T-cell (primary cell): ENCODE data around the gene TMEM234. TPM values are rescaled to one million over a fixed set of nuclear protein-coding genes. Genes with fewer than 3 reads are reported as not detected.

Experiments used
- ATAC-seq, 4 experiments: fragments of 200-7000 bp in 3 of 4; fragments of 150-1000 bp in 1 of 4; cut with Tn5 transposase; replicated peaks in 1 of 4; 1 replicate in 3 of 4; 2 replicates in 1 of 4; pipeline ENCODE4 v1.10.0; 2021; ENCODE audit warnings: moderate library complexity in 3 of 4, mild to moderate bottlenecking in 2 of 4, moderate number of reproducible peaks in 1 of 4
- CTCF ChIA-PET, 2 donors: fragments of 300-600 bp; sonication (Branson Sonifier 250); formaldehyde crosslinking; loops; one replicate each; lab custom pipeline; 2022; ENCODE audit warnings: antibody characterized with exemption in 2 of 2; lab: Charles Lee
- POLR2A ChIA-PET, 2 donors: fragments of 300-600 bp; sonication (Branson Sonifier 250); formaldehyde crosslinking; loops; one replicate each; lab custom pipeline; 2022; ENCODE audit warnings: antibody characterized with exemption in 2 of 2; lab: Charles Lee
- DNase-seq, 35 experiments: peaks; one replicate each; pipeline versions ENCODE4 v3.0.0 to v3.0.0-alpha.2; 2013 to 2023
- H3K27ac ChIP-seq: one replicate; pipeline ENCODE4 v1.5.1; 2013; ENCODE audit warnings: low read length
- H3K27me3 ChIP-seq, 2 experiments: replicated peaks in 1 of 2; 1 replicate in 1 of 2; 2 replicates in 1 of 2; pipeline versions ENCODE4 v1.6.1 to v1.7.0; 2013; ENCODE audit warnings: low read length in 1 of 2, mixed read lengths in 1 of 2; ENCODE audit not compliant: control insufficient read depth in 2 of 2, insufficient read depth in 2 of 2; ENCODE audit errors: extremely low read depth in 1 of 2
- H3K36me3 ChIP-seq, 2 donors: 1 replicate in 1 of 2; 2 replicates in 1 of 2; pipeline versions ENCODE4 v1.6.1 to v1.7.0; 2013; ENCODE audit warnings: low read length in 1 of 2; ENCODE audit not compliant: control insufficient read depth in 2 of 2, insufficient read depth in 1 of 2; ENCODE audit errors: extremely low read depth in 1 of 2
- H3K4me1 ChIP-seq, 2 experiments: 1 replicate in 1 of 2; 2 replicates in 1 of 2; pipeline versions ENCODE4 v1.6.1 to v1.7.0; 2013; ENCODE audit warnings: low read length in 2 of 2, mixed read lengths in 1 of 2; ENCODE audit not compliant: insufficient read depth in 2 of 2, control insufficient read depth in 1 of 2; ENCODE audit errors: extremely low read depth in 1 of 2
- H3K4me3 ChIP-seq, 2 donors: 1 replicate in 1 of 2; 2 replicates in 1 of 2; pipeline versions ENCODE4 v1.5.1 to v1.7.0; 2013; ENCODE audit warnings: mild to moderate bottlenecking in 2 of 2, low read length in 1 of 2, moderate library complexity in 1 of 2; ENCODE audit not compliant: control insufficient read depth in 1 of 2; ENCODE audit errors: extremely low read depth in 1 of 2
- H3K9me3 ChIP-seq: 2 replicates; pipeline ENCODE4 v1.7.0; 2013
- H3K27ac Mint-ChIP-seq, 2 donors: one replicate each; pipeline ENCODE4 v1.8.0; 2020 to 2021; ENCODE audit warnings: mild to moderate bottlenecking in 2 of 2, mixed read lengths in 2 of 2
- H3K27me3 Mint-ChIP-seq, 2 donors: one replicate each; pipeline ENCODE4 v1.8.0; 2021 to 2022; ENCODE audit warnings: mixed read lengths in 2 of 2
- H3K36me3 Mint-ChIP-seq: one replicate; pipeline ENCODE4 v1.8.0; 2021; ENCODE audit warnings: mixed read lengths
- H3K4me1 Mint-ChIP-seq, 3 donors: one replicate each; pipeline ENCODE4 v1.8.0; 2020 to 2022; ENCODE audit warnings: mixed read lengths in 3 of 3, mild to moderate bottlenecking in 1 of 3
- H3K4me3 Mint-ChIP-seq, 3 donors: one replicate each; pipeline ENCODE4 v1.8.0; 2020 to 2022; ENCODE audit warnings: mild to moderate bottlenecking in 3 of 3, mixed read lengths in 3 of 3, moderate library complexity in 3 of 3
- H3K9me3 Mint-ChIP-seq, 3 donors: one replicate each; pipeline ENCODE4 v1.8.0; 2020 to 2022; ENCODE audit warnings: mixed read lengths in 3 of 3
- WGBS: methylation state at CpG from one replicate; pipeline ENCODE4 v1.1.5; 2013; ENCODE audit warnings: missing lambda C conversion rate; ENCODE audit not compliant: insufficient coverage; 5-methylcytosine and 5-hydroxymethylcytosine counted together
- total RNA-seq, 35 experiments: library from RNA in 6 of 35; stranded (reverse) in 6 of 35; fragments of 120-200 nt in 1 of 35; gene quantifications; one replicate each; pipeline versions ENCODE4 v1.2.1 to v1.2.4 and lab custom pipeline; 2013 to 2026

TMEM234 gene
- total RNA-seq, 5 donors from 2014 or later (not counting 1 experiment from before 2014, with no cell fraction given): 14.0 to 29.6 (median 26.0) TPM

DNA sequence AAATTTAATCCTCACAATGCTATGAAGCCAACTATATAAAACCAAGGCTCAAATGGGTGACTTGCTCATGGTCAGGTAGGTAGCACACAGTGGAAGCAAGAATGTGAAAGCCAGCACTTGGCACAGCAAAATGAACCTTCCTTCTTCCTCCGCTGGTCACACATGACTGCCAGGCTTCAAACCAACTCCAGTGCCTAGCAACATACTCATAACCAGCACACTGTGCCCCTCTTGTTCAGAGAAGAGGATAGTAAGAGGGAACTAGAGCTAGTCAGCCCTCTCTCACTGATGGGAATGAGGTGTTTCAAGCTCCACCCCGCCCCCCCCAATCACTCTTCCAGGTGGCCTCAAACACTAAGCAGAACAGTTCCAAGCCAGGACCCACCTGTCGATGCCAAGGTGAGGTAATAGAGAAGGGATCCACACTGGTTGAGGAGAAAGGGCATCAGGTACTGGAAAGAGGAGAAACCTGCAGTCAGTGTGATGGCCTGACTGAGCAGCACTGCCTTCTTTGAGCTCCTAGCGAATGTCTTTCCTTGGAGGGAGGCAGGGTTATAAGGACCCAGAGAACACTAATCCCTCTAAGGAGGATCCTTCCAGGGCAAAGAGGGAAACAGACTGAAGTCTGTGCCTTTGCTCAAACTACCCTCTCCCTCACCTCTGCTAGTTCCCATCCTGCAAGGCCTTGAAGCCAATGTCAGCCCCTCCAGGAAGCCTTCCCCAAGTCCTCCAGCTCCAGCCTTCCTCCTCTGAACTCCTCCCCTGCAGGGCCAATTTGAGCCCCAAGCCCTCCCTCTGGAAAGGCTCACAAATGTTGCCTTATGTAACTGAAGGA is 1.2 kb downstream of the TMEM234 start:
- no peaks in the 10 kb centered on the region for H3K27me3 Mint-ChIP-seq
- H3K36me3 Mint-ChIP-seq: peaks cover 27% of the 10 kb centered on the region
- peak overlapping the region; percentile 27 to 97 for H3K27ac Mint-ChIP-seq
- ChIA-PET POLR2A (no interaction called here), CTCF (interaction anchor here (0.5 to 0.8 kb wide), 3 partner anchors 11 to 112 kb away, joined by 3 to 4 read pairs (median 3); no protein-coding TSS in a partner anchor)
- Histone ChIP-seq H3K9me3 (no peaks in the 10 kb centered on the region), H3K27me3 (no peaks in the 10 kb centered on the region), H3K36me3 (peaks cover 15 to 39% of the 10 kb centered on the region in 2 donors), H3K4me3 (peak overlapping the region; percentile 25 to 98), H3K4me1 (peaks cover 26 to 42% of the 10 kb centered on the region in 2 experiments), H3K27ac (no peak overlapping the region)
- H3K4me1 Mint-ChIP-seq: peaks cover 33 to 59% (median 47%) of the 10 kb centered on the region in 3 donors
- no peaks in the 10 kb centered on the region for H3K9me3 Mint-ChIP-seq
- no peak for DNase-seq
- ATAC-seq: no peak
- WGBS: 100% methylated on average over 1 of the region's 4 CpGs
- peak overlapping the region; percentile 90 to 96 (median 94) for H3K4me3 Mint-ChIP-seq

DNA sequence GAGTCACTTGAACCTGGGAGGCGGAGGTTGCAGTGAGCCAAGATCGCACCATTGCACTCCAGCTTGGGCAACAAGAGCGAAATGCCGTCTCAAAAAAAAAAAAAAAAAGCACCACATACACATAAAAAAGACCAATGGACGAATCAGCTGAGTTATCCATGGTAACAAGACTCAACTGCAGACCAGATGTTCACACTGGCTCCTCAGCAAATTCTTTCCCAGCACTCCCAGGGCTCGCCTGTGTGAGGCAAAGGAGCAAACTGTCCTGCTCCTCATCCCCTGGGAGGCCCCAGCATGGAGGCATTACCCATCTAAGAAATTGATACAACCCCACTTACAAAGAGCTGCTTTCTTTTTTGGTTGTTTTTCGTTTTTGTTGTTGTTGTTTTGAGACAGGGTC is 3.1 kb downstream of the TMEM234 start:
- POLR2A ChIA-PET: no interaction called here
- Histone ChIP-seq H3K27ac (no peak overlapping the region), H3K36me3 (peaks cover 8 to 42% of the 10 kb centered on the region in 2 donors), H3K9me3 (no peaks in the 10 kb centered on the region), H3K4me3 (no peak overlapping the region), H3K4me1 (peaks cover 27 to 47% of the 10 kb centered on the region in 2 experiments), H3K27me3 (no peaks in the 10 kb centered on the region)
- H3K27ac Mint-ChIP-seq: no peak overlapping the region
- CTCF ChIA-PET: interaction anchor here in 1 of 2 donors (0.7 kb wide), 1 partner anchor 383 kb away, joined by 4 read pairs; no protein-coding TSS in a partner anchor
- WGBS: 43% methylated on average over 1 of the region's 7 CpGs
- H3K4me3 Mint-ChIP-seq: no peak overlapping the region
- no peaks in the 10 kb centered on the region for H3K9me3 Mint-ChIP-seq
- no peak for DNase-seq
- ATAC-seq: no peak
- peaks cover 22% of the 10 kb centered on the region for H3K36me3 Mint-ChIP-seq
- peaks cover 38 to 57% (median 47%) of the 10 kb centered on the region in 3 donors for H3K4me1 Mint-ChIP-seq
- H3K27me3 Mint-ChIP-seq: no peaks in the 10 kb centered on the region

GRCh38 chr1:32216566-32216965 is 5.6 kb downstream of the TMEM234 start:
- ChIA-PET CTCF (interaction anchor here (0.5 to 2.7 kb wide), 18 partner anchors 9 to 179 kb away, joined by 3 to 17 read pairs (median 4); partner anchors contain the start of genes HDAC1 (in 1 of the 2), IQCC (in 1 of the 2) and MARCKSL1 (in 1 of the 2)), POLR2A (interaction anchor here in 1 of 2 donors (0.9 kb wide), 1 partner anchor 105 kb away, joined by 4 read pairs; no protein-coding TSS in a partner anchor)
- no peak overlapping the region for H3K27ac ChIP-seq
- H3K27me3 ChIP-seq: no peaks in the 10 kb centered on the region
- H3K4me1 Mint-ChIP-seq: peaks cover 23 to 34% (median 29%) of the 10 kb centered on the region in 3 donors
- ATAC-seq: no peak
- H3K36me3 ChIP-seq: peaks cover 5 to 36% of the 10 kb centered on the region in 2 donors
- WGBS: 100% methylated on average over 2 of the region's 5 CpGs
- H3K36me3 Mint-ChIP-seq: peaks cover 20% of the 10 kb centered on the region
- no peaks in the 10 kb centered on the region for H3K27me3 Mint-ChIP-seq
- H3K9me3 Mint-ChIP-seq: no peaks in the 10 kb centered on the region
- H3K4me3 Mint-ChIP-seq: peak overlapping the region in 1 of 3 donors; percentile 27
- no peaks in the 10 kb centered on the region for H3K9me3 ChIP-seq
- peak overlapping the region; percentile 55 to 71 for H3K27ac Mint-ChIP-seq
- peaks cover 13 to 26% of the 10 kb centered on the region in 2 experiments for H3K4me1 ChIP-seq
- no peak overlapping the region for H3K4me3 ChIP-seq
- no peak for DNase-seq

DNA sequence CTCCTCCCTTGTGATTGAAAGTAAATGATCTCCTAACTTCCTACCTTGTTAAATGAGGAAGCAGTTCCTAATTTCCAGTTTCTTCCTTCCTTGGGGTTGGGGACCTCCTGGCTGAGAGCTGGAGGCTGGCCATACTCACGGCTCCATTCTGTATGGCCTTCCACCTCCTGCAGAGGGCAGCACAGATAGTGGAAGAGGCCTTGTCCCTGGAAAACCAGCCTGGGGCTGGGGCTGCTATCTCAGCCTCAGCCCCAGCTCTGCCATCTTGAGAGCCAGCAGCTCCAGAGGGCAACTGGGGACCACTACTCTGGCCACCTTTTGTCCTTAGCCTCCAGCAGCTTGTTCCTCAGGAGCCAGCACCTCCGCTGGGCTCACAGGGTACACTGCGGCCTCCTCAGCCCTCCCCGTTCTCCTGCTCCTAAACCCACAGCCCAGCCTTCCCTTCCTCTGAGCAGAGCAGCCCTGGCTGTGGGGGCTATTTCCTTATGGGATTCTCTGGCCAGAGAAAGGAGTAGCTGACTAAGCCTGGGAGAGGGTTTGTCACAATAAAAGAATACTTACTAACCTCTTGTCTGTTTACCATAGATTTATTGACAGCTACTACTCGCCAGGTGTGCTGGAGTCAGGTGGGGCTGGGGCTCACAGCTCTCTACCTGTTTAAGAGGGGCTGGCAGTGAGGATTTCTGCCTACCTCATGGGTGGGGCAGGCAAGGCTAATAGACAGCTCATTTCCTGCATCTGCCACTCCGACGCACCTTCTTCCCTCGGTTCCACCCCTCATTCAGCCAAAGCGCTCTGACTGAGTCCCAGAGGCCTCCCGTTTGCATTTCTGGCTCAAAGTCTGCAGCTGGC is 6.3 kb downstream of the TMEM234 start:
- Histone ChIP-seq H3K4me1 (peaks cover 8 to 19% of the 10 kb centered on the region in 2 experiments), H3K4me3 (peak overlapping the region in 1 of 2 donors; percentile 1), H3K36me3 (peaks cover 5 to 36% of the 10 kb centered on the region in 2 donors), H3K9me3 (no peaks in the 10 kb centered on the region), H3K27me3 (no peaks in the 10 kb centered on the region), H3K27ac (peak overlapping the region; percentile 15)
- POLR2A ChIA-PET: interaction anchor here in 1 of 2 donors (0.8 kb wide), 1 partner anchor 13 kb away, joined by 3 read pairs; no protein-coding TSS in a partner anchor
- ATAC-seq (peak; percentile 82 to 92 (median 84)), DNase-seq (peak in 31 of 35 experiments; percentile 9 to 74 (median 44))
- peaks cover 20% of the 10 kb centered on the region for H3K36me3 Mint-ChIP-seq
- H3K9me3 Mint-ChIP-seq: no peaks in the 10 kb centered on the region
- peak overlapping the region; percentile 58 to 71 for H3K27ac Mint-ChIP-seq
- 82% methylated on average over 2 of the region's 10 CpGs for WGBS
- peaks cover 18 to 27% (median 23%) of the 10 kb centered on the region in 3 donors for H3K4me1 Mint-ChIP-seq
- H3K4me3 Mint-ChIP-seq: peak overlapping the region in 1 of 3 donors; percentile 27
- CTCF ChIA-PET: interaction anchor here (0.5 to 2.7 kb wide), 29 partner anchors 8 to 203 kb away, joined by 3 to 17 read pairs (median 3); partner anchors contain the start of genes BSDC1 (in 1 of the 2), HDAC1 (in 1 of the 2), IQCC (in 1 of the 2) and MARCKSL1 (in 1 of the 2)
- H3K27me3 Mint-ChIP-seq: no peaks in the 10 kb centered on the region

DNA sequence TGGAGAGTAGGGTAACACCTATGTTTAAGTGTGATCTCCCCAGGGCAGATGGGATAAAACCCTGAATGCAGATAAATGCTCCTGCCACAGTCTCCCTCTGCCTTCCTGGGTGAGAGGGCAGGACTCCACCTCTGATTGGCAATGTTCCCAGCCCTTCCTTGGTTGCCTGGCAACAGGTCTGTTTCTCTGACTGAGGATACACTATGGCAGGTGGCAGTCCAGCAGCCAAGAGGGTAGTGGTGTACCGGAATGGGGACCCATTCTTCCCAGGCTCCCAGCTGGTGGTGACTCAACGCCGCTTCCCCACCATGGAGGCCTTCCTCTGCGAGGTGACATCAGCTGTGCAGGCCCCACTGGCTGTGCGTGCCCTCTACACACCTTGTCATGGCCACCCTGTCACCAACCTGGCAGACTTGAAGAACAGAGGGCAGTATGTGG is 13.2 kb downstream of the TMEM234 start, which contains the start of gene DCDC2B:
Gene DCDC2B, plus strand, starts transcription at position 199 of the 438 bp plus-strand sequence. Its CDS starts 5 bp downstream, at position 204.
- no peak within 1 kb of the TSS for H3K27ac Mint-ChIP-seq
- Histone ChIP-seq H3K27me3 (no peaks in the 10 kb centered on the region), H3K4me3 (no peak within 1 kb of the TSS), H3K9me3 (no peaks in the 10 kb centered on the region), H3K36me3 (peaks cover 0 to 8% of the 10 kb centered on the region in 2 donors), H3K27ac (no peak within 1 kb of the TSS), H3K4me1 (peaks cover 3 to 31% of the 10 kb centered on the region in 2 experiments)
- no peak within 1 kb of the TSS for H3K4me3 Mint-ChIP-seq
- ChIA-PET CTCF (no interaction called here), POLR2A (no interaction called here)
- ATAC-seq: no peak
- no peaks in the 10 kb centered on the region for H3K27me3 Mint-ChIP-seq
- H3K9me3 Mint-ChIP-seq: no peaks in the 10 kb centered on the region
- peaks cover 8 to 32% (median 14%) of the 10 kb centered on the region in 3 donors for H3K4me1 Mint-ChIP-seq
- no peak for DNase-seq
- WGBS: 93% methylated on average over 2 of the region's 5 CpGs
- H3K36me3 Mint-ChIP-seq: no peaks in the 10 kb centered on the region
